Transverse colon (tissue), 3 donors: ENCODE data around the gene ITGA1.

ENCODE experiments used
- CTCF ChIP-seq, 5 experiments: fragments of 200-600 bp in 3 of 5; fragments of 450-650 bp in 2 of 5; sonication (generic) in 3 of 5; IDR thresholded peaks; 1 replicate in 2 of 5; 2 replicates in 3 of 5; pipeline ENCODE4 v1.5.1; 2016 to 2017; ENCODE audit warnings: antibody characterized with exemption in 5 of 5, inconsistent platforms in 3 of 5, mild to moderate bottlenecking in 2 of 5, moderate library complexity in 1 of 5
- POLR2A ChIP-seq: fragments of 450-650 bp; IDR thresholded peaks from one replicate; pipeline ENCODE4 v1.6.1; 2016; ENCODE audit warnings: antibody characterized with exemption, mild to moderate bottlenecking, moderate library complexity

- no peak for TF ChIP-seq POLR2A
- TF ChIP-seq CTCF (IDR thresholded peaks at IDR 0.05), result no peak
Measured at GRCh38 chr5:52791366-52791765, 3.6 kb downstream of the ITGA1 start.
